HepG2 (cell line): ENCODE measurements around the gene INSRR. TPM values are rescaled to one million over a fixed set of nuclear protein-coding genes. Genes with fewer than 3 reads are reported as not detected.
A peak's percentile ranks its signal among the peaks of the same experiment; 100 is the strongest.

Experiments
- CBX5 ChIP-seq: sonication (generic); formaldehyde crosslinking; IDR thresholded peaks from 2 replicates; pipeline ENCODE4 v1.4.0; 2020; ENCODE audit warnings: missing genetic modification reagents, borderline replicate concordance
- DNMT1 ChIP-seq: sonication (generic); formaldehyde crosslinking; IDR thresholded peaks from 2 replicates; pipeline ENCODE4 v1.5.1; 2020; ENCODE audit warnings: mild to moderate bottlenecking, missing genetic modification reagents
- HHEX ChIP-seq: IDR thresholded peaks from 2 replicates; pipeline ENCODE4 v1.6.1; 2016; ENCODE audit warnings: control low read depth
- HIC2 ChIP-seq: sonication (generic); formaldehyde crosslinking; IDR thresholded peaks from 2 replicates; pipeline ENCODE4 v1.9.0; 2022; ENCODE audit warnings: low read depth, missing genetic modification reagents
- ISL2 ChIP-seq: sonication (generic); formaldehyde crosslinking; IDR thresholded peaks from 2 replicates; pipeline ENCODE4 v1.5.0; 2020; ENCODE audit warnings: missing genetic modification reagents
- MTF2 ChIP-seq: sonication (generic); formaldehyde crosslinking; IDR thresholded peaks from 2 replicates; pipeline ENCODE4 v1.5.0; 2020; ENCODE audit warnings: missing genetic modification reagents, borderline replicate concordance
- RXRA ChIP-seq: sonication (generic); formaldehyde crosslinking; IDR thresholded peaks from 2 replicates; pipeline ENCODE4 v1.5.1; 2020; ENCODE audit warnings: missing genetic modification reagents
- SAP130 ChIP-seq: IDR thresholded peaks from 2 replicates; pipeline ENCODE4 v1.6.1; 2016; ENCODE audit warnings: low read depth
- SIX4 ChIP-seq: sonication (generic); formaldehyde crosslinking; IDR thresholded peaks from 2 replicates; pipeline ENCODE4 v1.4.0; 2020; ENCODE audit warnings: missing genetic modification reagents
- SOX5 ChIP-seq: IDR thresholded peaks from 2 replicates; pipeline ENCODE4 v1.6.1; 2016; ENCODE audit warnings: borderline replicate concordance
- ZFY ChIP-seq: sonication (generic); formaldehyde crosslinking; IDR thresholded peaks from 2 replicates; pipeline ENCODE4 v1.4.0; 2020; ENCODE audit warnings: missing genetic modification reagents
- ZNF441 ChIP-seq: sonication (generic); formaldehyde crosslinking; IDR thresholded peaks from 2 replicates; pipeline ENCODE4 v1.7.0; 2021; ENCODE audit warnings: missing genetic modification reagents, borderline replicate concordance
- ZNF616 ChIP-seq: sonication (generic); formaldehyde crosslinking; IDR thresholded peaks from 2 replicates; pipeline ENCODE4 v1.5.0; 2020; ENCODE audit warnings: low read depth, mild to moderate bottlenecking, missing genetic modification reagents
- ZNF709 ChIP-seq: sonication (generic); formaldehyde crosslinking; IDR thresholded peaks from 2 replicates; pipeline ENCODE4 v1.5.0; 2020; ENCODE audit warnings: mild to moderate bottlenecking, missing genetic modification reagents
- ZNF766 ChIP-seq: sonication (generic); formaldehyde crosslinking; IDR thresholded peaks from 2 replicates; pipeline ENCODE4 v1.5.0; 2020; ENCODE audit warnings: missing genetic modification reagents, borderline replicate concordance
- ZNF775 ChIP-seq: sonication (generic); formaldehyde crosslinking; IDR thresholded peaks from 2 replicates; pipeline ENCODE4 v1.4.0; 2020; ENCODE audit warnings: missing genetic modification reagents, mild to moderate bottlenecking, moderate library complexity, borderline replicate concordance
- polyA plus RNA-seq, 8 experiments: library from polyadenylated mRNA; depleted of rRNA in 3 of 8; stranded (reverse) in 7 of 8; unstranded in 1 of 8; fragments of >200 nt; fragmentation: Illumina TruSeq in 4 of 8; extraction: Trizol in 4 of 8; gene quantifications; 2 replicates each; pipeline versions ENCODE4 v1.2.1 to v1.2.3, GENCODE V29; 2011 to 2016; ENCODE audit warnings: low read depth in 4 of 8, missing spikeins in 1 of 8, mixed read lengths in 1 of 8; ENCODE audit not compliant: insufficient read depth in 1 of 8
- total RNA-seq, 5 experiments: library from RNA; depleted of rRNA; stranded (reverse); fragments of >200 nt; fragmentation: Illumina TruSeq; extraction: Trizol; gene quantifications; 2 replicates each; pipeline ENCODE4 v1.2.3, GENCODE V29; 2016; ENCODE audit warnings: low read depth in 1 of 5
- TF ChIP-seq, protein P1 (sequence below): sonication (generic); formaldehyde crosslinking; IDR thresholded peaks from 2 replicates; pipeline ENCODE4 v1.5.1; 2020; ENCODE audit warnings: mild to moderate bottlenecking, moderate library complexity, missing genetic modification reagents
- TF ChIP-seq, protein P2 (sequence below): sonication (generic); formaldehyde crosslinking; IDR thresholded peaks from 2 replicates; pipeline ENCODE4 v1.4.0; 2020; ENCODE audit warnings: low read depth, mild to moderate bottlenecking, missing genetic modification reagents
- TF ChIP-seq, protein P3 (sequence below): sonication (generic); formaldehyde crosslinking; IDR thresholded peaks from 2 replicates; pipeline ENCODE4 v1.5.0; 2020; ENCODE audit warnings: mild to moderate bottlenecking, missing genetic modification reagents, borderline replicate concordance

Gene INSRR
- total and polyA plus RNA-seq, 2 of the 13 experiments (the other 11 are each of a cell fraction or from before 2014, with no cell fraction given) = not detected

DNA sequence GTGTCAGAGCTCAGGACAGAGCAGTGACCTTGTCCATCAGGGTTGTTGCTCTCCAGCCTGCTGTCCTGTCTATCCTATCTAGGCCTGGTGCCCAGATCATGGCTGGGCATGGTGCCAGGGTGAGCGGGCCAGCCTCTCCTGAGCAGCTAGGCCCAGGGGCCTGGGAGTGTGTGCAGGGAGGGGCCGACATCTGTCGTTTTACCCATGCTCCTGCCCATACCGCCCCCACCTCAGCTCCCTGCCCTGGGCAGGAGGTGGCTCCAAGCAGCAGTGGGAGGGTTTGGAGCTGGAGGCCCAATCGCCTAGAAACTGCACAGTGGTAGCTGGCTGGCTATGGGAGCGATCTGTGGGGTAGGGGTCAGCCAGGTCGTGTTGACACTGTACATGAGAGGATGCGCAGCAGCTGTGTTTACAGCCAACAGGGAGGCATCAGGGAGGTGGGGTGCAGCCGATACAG, 6.5 kb downstream of the INSRR start (continued):
- peak; percentile 49; the same call in 1 of the 2 replicates for TF ChIP-seq SAP130 (CRISPR knock-in tag)
- TF ChIP-seq RXRA (CRISPR knock-in tag) = peak; percentile 68
- no peak for TF ChIP-seq MTF2 (CRISPR knock-in tag)
- TF ChIP-seq SOX5 (CRISPR knock-in tag) = 0 out of 2 replicates have a peak, but pooled peaks have one; percentile 26
- TF ChIP-seq ZNF441 (CRISPR knock-in tag) = no peak
- no peak for TF ChIP-seq DNMT1 (CRISPR knock-in tag)
- TF ChIP-seq CBX5 = no peak
- no peak for TF ChIP-seq ZNF709 (CRISPR knock-in tag)
- no peak for TF ChIP-seq ISL2
- peak; percentile 30; the same call in 1 of the 2 replicates for TF ChIP-seq HHEX (CRISPR knock-in tag)
- no peak for TF ChIP-seq ZNF616 (CRISPR knock-in tag)
- TF ChIP-seq ZNF766 (CRISPR knock-in tag) = no peak
- TF ChIP-seq HIC2 (CRISPR knock-in tag) = peak; percentile 48; the same call in 1 of the 2 replicates
- TF ChIP-seq, protein P1, sequence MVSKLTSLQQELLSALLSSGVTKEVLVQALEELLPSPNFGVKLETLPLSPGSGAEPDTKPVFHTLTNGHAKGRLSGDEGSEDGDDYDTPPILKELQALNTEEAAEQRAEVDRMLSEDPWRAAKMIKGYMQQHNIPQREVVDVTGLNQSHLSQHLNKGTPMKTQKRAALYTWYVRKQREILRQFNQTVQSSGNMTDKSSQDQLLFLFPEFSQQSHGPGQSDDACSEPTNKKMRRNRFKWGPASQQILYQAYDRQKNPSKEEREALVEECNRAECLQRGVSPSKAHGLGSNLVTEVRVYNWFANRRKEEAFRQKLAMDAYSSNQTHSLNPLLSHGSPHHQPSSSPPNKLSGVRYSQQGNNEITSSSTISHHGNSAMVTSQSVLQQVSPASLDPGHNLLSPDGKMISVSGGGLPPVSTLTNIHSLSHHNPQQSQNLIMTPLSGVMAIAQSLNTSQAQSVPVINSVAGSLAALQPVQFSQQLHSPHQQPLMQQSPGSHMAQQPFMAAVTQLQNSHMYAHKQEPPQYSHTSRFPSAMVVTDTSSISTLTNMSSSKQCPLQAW = 0 out of 2 replicates have a peak, but pooled peaks have one; percentile 26
- peak; percentile 39; the same call in 1 of the 2 replicates for TF ChIP-seq SIX4 (CRISPR knock-in tag)
- TF ChIP-seq, protein P2, sequence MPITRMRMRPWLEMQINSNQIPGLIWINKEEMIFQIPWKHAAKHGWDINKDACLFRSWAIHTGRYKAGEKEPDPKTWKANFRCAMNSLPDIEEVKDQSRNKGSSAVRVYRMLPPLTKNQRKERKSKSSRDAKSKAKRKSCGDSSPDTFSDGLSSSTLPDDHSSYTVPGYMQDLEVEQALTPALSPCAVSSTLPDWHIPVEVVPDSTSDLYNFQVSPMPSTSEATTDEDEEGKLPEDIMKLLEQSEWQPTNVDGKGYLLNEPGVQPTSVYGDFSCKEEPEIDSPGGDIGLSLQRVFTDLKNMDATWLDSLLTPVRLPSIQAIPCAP (CRISPR knock-in tag) = no peak
- TF ChIP-seq, protein P3, sequence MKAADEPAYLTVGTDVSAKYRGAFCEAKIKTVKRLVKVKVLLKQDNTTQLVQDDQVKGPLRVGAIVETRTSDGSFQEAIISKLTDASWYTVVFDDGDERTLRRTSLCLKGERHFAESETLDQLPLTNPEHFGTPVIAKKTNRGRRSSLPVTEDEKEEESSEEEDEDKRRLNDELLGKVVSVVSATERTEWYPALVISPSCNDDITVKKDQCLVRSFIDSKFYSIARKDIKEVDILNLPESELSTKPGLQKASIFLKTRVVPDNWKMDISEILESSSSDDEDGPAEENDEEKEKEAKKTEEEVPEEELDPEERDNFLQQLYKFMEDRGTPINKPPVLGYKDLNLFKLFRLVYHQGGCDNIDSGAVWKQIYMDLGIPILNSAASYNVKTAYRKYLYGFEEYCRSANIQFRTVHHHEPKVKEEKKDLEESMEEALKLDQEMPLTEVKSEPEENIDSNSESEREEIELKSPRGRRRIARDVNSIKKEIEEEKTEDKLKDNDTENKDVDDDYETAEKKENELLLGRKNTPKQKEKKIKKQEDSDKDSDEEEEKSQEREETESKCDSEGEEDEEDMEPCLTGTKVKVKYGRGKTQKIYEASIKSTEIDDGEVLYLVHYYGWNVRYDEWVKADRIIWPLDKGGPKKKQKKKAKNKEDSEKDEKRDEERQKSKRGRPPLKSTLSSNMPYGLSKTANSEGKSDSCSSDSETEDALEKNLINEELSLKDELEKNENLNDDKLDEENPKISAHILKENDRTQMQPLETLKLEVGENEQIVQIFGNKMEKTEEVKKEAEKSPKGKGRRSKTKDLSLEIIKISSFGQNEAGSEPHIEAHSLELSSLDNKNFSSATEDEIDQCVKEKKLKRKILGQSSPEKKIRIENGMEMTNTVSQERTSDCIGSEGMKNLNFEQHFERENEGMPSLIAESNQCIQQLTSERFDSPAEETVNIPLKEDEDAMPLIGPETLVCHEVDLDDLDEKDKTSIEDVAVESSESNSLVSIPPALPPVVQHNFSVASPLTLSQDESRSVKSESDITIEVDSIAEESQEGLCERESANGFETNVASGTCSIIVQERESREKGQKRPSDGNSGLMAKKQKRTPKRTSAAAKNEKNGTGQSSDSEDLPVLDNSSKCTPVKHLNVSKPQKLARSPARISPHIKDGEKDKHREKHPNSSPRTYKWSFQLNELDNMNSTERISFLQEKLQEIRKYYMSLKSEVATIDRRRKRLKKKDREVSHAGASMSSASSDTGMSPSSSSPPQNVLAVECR (CRISPR knock-in tag) = no peak; the same call in 1 of the 2 replicates
- no peak for TF ChIP-seq ZFY (CRISPR knock-in tag)
- no peak for TF ChIP-seq ZNF775
